Tibial nerve (tissue), 4 donors: Measurements from ENCODE around the gene MRPL20.

Source experiments
- CTCF ChIP-seq, 5 experiments: fragments of 200-600 bp in 3 of 5; fragments of 450-650 bp in 2 of 5; sonication (generic) in 3 of 5; IDR thresholded peaks; one replicate each; pipeline ENCODE4 v1.5.1; 2016 to 2019; ENCODE audit warnings: antibody characterized with exemption in 5 of 5, mild to moderate bottlenecking in 3 of 5, moderate library complexity in 2 of 5
- EP300 ChIP-seq, 2 donors: sonication (generic); formaldehyde crosslinking; IDR thresholded peaks; one replicate each; pipeline ENCODE4 v1.6.1; 2017; ENCODE audit warnings: antibody characterized with exemption in 2 of 2, mild to moderate bottlenecking in 1 of 2
- POLR2A ChIP-seq, 2 donors: fragments of 450-650 bp; IDR thresholded peaks; one replicate each; pipeline ENCODE4 v1.6.1; 2017; ENCODE audit warnings: antibody characterized with exemption in 2 of 2, mild to moderate bottlenecking in 2 of 2, moderate library complexity in 2 of 2

- TF ChIP-seq CTCF (IDR thresholded peaks at IDR 0.05): no peak
- TF ChIP-seq EP300 (IDR thresholded peaks at IDR 0.05): no peak
- no peak for TF ChIP-seq POLR2A (IDR thresholded peaks at IDR 0.05)
Measured at GRCh38 chr1:1406101-1406820, 832 bp downstream of the MRPL20 start.
